Gastroesophageal sphincter (tissue), 3 donors: ENCODE measurements around the gene HEBP1.

Experiments
- EP300 ChIP-seq: sonication (generic); formaldehyde crosslinking; IDR thresholded peaks from one replicate; pipeline ENCODE4 v1.6.1; 2017; ENCODE audit warnings: antibody characterized with exemption, mild to moderate bottlenecking
- POLR2A ChIP-seq, 2 donors: fragments of 450-650 bp; IDR thresholded peaks; one replicate each; pipeline ENCODE4 v1.6.1; 2017; ENCODE audit warnings: antibody characterized with exemption in 2 of 2, mild to moderate bottlenecking in 2 of 2, moderate library complexity in 1 of 2
- TF ChIP-seq, protein P1 (sequence below), 4 experiments: fragments of 200-600 bp in 2 of 4; fragments of 450-650 bp in 2 of 4; sonication (generic) in 1 of 4; IDR thresholded peaks; one replicate each; pipeline ENCODE4 v1.5.1; 2017 to 2019; ENCODE audit warnings: antibody characterized with exemption in 4 of 4, mild to moderate bottlenecking in 2 of 4, moderate library complexity in 2 of 4

DNA sequence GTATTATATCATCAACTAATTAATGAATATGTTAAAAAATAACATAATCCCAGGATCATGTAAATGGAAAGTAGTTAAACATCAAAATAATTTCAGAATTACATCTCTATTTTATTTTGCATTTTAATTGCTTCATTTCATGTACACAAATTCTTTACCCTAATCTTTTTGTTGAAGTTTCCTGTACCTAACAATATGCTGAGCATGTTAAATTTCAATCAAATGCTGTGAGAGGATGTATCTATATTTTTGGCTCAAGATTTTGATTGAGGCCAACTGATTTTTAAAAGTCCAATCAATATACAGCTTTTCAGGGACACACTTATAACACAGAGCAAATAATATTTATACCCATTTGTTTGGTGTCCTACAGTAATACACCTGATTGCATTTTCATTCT, 54.5 kb downstream of the HEBP1 start:
- TF ChIP-seq, protein P1, sequence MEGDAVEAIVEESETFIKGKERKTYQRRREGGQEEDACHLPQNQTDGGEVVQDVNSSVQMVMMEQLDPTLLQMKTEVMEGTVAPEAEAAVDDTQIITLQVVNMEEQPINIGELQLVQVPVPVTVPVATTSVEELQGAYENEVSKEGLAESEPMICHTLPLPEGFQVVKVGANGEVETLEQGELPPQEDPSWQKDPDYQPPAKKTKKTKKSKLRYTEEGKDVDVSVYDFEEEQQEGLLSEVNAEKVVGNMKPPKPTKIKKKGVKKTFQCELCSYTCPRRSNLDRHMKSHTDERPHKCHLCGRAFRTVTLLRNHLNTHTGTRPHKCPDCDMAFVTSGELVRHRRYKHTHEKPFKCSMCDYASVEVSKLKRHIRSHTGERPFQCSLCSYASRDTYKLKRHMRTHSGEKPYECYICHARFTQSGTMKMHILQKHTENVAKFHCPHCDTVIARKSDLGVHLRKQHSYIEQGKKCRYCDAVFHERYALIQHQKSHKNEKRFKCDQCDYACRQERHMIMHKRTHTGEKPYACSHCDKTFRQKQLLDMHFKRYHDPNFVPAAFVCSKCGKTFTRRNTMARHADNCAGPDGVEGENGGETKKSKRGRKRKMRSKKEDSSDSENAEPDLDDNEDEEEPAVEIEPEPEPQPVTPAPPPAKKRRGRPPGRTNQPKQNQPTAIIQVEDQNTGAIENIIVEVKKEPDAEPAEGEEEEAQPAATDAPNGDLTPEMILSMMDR (IDR thresholded peaks at IDR 0.05) = no peak
- TF ChIP-seq EP300 (no peak), POLR2A (IDR thresholded peaks at IDR 0.05) (no peak)
